Spleen (tissue), 7 donors: ENCODE data around the gene RASAL3.

ENCODE experiments used
- POLR2A ChIP-seq, 3 donors: fragments of 450-650 bp; IDR thresholded peaks; one replicate each; pipeline ENCODE4 v1.5.1; 2017; ENCODE audit warnings: antibody characterized with exemption in 3 of 3, mild to moderate bottlenecking in 1 of 3
- TF ChIP-seq, protein P1 (sequence below), 11 experiments: fragments of 200-600 bp in 7 of 11; fragments of 450-650 bp in 4 of 11; sonication (generic) in 4 of 11; IDR thresholded peaks in 8 of 11; conservative IDR thresholded peaks in 3 of 11; 1 replicate in 7 of 11; 2 replicates in 4 of 11; pipeline versions ENCODE4 v1.4.0 to v1.8.0; 2016 to 2021; ENCODE audit warnings: antibody characterized with exemption in 11 of 11, inconsistent platforms in 4 of 11, mild to moderate bottlenecking in 1 of 11
- donor health status: DM: no; HTN: no; CAD: no; lungs with moderate emphysema.
- donor health status: DM: no; HTN: no; CAD: no.
- donor health status: DM: no; HTN: no; CAD: no.

- TF ChIP-seq, protein P1, sequence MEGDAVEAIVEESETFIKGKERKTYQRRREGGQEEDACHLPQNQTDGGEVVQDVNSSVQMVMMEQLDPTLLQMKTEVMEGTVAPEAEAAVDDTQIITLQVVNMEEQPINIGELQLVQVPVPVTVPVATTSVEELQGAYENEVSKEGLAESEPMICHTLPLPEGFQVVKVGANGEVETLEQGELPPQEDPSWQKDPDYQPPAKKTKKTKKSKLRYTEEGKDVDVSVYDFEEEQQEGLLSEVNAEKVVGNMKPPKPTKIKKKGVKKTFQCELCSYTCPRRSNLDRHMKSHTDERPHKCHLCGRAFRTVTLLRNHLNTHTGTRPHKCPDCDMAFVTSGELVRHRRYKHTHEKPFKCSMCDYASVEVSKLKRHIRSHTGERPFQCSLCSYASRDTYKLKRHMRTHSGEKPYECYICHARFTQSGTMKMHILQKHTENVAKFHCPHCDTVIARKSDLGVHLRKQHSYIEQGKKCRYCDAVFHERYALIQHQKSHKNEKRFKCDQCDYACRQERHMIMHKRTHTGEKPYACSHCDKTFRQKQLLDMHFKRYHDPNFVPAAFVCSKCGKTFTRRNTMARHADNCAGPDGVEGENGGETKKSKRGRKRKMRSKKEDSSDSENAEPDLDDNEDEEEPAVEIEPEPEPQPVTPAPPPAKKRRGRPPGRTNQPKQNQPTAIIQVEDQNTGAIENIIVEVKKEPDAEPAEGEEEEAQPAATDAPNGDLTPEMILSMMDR (IDR thresholded peaks at IDR 0.05 in 8 of 11, conservative IDR thresholded peaks at IDR 0.05 in 3 of 11): no peak
- no peak for TF ChIP-seq POLR2A (IDR thresholded peaks at IDR 0.05)
Measured at GRCh38 chr19:15450528-15450890, 13.8 kb downstream of the RASAL3 start.
